Tibial nerve (tissue), 3 donors: ENCODE measurements around the gene NKX1-2.

Experiments
- CTCF ChIP-seq, 5 experiments: fragments of 200-600 bp in 3 of 5; fragments of 450-650 bp in 2 of 5; sonication (generic) in 3 of 5; IDR thresholded peaks; one replicate each; pipeline ENCODE4 v1.5.1; 2016 to 2019; ENCODE audit warnings: antibody characterized with exemption in 5 of 5, mild to moderate bottlenecking in 3 of 5, moderate library complexity in 2 of 5
- POLR2A ChIP-seq, 2 donors: fragments of 450-650 bp; IDR thresholded peaks; one replicate each; pipeline ENCODE4 v1.6.1; 2017; ENCODE audit warnings: antibody characterized with exemption in 2 of 2, mild to moderate bottlenecking in 2 of 2, moderate library complexity in 2 of 2

- peak in 2 of 5 experiments; percentile 37 to 46 for TF ChIP-seq CTCF (IDR thresholded peaks at IDR 0.05)
- TF ChIP-seq POLR2A (IDR thresholded peaks at IDR 0.05) = peak; percentile 98 to 99
These were observed 30.9 kb downstream of the NKX1-2 start, which contains the start of gene OAT for GRCh38 chr10:124418726-124419501.
